Measurements from ENCODE around the gene SYNPR. TPM values are rescaled to one million over a fixed set of nuclear protein-coding genes. Genes with fewer than 3 reads are reported as not detected.
A peak's percentile ranks its signal among the peaks of the same experiment; 100 is the strongest.

The SYNPR gene
- total RNA-seq, 1 experiment from 2014 or later, result 17.6 TPM

DNA sequence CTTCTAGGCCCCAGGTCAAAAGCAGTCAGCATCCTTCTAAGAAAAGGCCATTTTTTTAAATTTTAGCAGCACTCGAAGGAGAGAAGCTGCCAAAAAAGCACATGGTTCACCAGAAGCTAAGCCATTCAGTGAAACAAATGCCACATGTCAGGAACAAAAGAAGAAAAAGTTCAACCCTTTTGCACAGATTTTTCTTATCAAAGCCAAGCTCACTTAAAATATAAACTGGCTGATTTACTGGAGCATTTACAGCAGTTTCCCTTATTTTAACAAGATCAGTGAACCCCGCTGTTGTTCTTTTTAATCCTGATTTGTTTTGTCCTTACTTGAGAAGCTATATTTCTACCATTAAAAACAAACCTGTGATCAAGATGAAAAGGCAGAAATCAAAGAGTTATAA lies 46.5 kb upstream of the SYNPR start:
- intact Hi-C loops (cut with micrococcal nuclease; ENCODE audit: unreplicated experiment), result no loop called here
- no peak overlapping the region for H3K27ac ChIP-seq (ENCODE audit: low read depth, low read length, poor library complexity, severe bottlenecking)
- H3K9me3 ChIP-seq (ENCODE audit: low read depth, low read length, poor library complexity, severe bottlenecking), result no peaks in the 10 kb centered on the region
- H3K27me3 ChIP-seq (replicated peaks; ENCODE audit: insufficient read depth, low read depth, low read length, poor library complexity), result no peaks in the 10 kb centered on the region
- H3K4me1 ChIP-seq (ENCODE audit: insufficient read depth, low read length, poor library complexity, severe bottlenecking), result peaks cover 5% of the 10 kb centered on the region
- ChIA-PET CTCF (no interaction called here), POLR2A (ENCODE audit: low non-redundant PET) (no interaction called here)
- TF ChIP-seq EZH2 (IDR thresholded peaks at IDR 0.05; ENCODE audit: borderline replicate concordance, low read depth, low read length, poor library complexity, severe bottlenecking), result no peak
- TF ChIP-seq CTCF (conservative IDR thresholded peaks at IDR 0.05; ENCODE audit: low read depth, low read length), result no peak
- BruUV-seq (replicated peaks), result no TSS peak
- DNase-seq (ENCODE audit: low spot score), result no peak
- no peak overlapping the region for H3K4me3 ChIP-seq (ENCODE audit: low read depth, low read length, poor library complexity, severe bottlenecking)
- no peaks in the 10 kb centered on the region for H3K36me3 ChIP-seq (ENCODE audit: insufficient read depth, low read length, poor library complexity, severe bottlenecking)

DNA sequence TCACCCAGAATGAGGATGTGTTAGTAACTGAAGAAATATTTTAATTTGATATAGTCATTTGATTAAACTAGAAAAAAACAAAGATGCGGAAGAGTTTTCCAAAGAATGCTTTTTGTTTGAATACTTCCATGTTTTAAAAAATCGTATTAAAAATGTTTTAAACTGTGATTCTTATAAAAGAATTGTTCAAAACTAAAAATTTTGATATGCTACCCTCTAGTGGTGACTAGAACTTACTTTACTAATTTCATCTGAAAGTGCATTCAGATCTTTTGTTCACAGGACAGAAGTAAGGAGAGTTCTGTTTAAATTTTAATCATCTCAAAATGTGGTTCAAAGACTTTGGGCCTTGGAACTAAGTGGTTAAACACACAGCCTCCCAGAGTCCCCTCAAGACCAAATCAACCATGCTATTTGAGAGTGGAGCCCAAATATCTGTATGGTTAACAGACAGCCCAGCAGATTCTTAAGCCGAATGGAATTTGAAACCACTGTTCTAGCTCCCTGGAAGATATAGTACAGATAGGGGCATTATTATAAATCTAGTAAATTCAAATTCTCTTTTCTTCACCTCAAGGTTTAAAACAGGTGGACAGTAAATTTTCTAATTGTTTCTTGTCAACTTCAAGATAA lies 45.2 kb upstream of the SYNPR start:
- H3K4me1 ChIP-seq (ENCODE audit: insufficient read depth, low read length, poor library complexity, severe bottlenecking), result peaks cover 5% of the 10 kb centered on the region
- CTCF ChIA-PET, result no interaction called here
- intact Hi-C loops (cut with micrococcal nuclease; ENCODE audit: unreplicated experiment), result no loop called here
- no peak for DNase-seq (ENCODE audit: low spot score)
- H3K27me3 ChIP-seq (replicated peaks; ENCODE audit: insufficient read depth, low read depth, low read length, poor library complexity), result no peaks in the 10 kb centered on the region
- no peak overlapping the region for H3K4me3 ChIP-seq (ENCODE audit: low read depth, low read length, poor library complexity, severe bottlenecking)
- BruUV-seq (replicated peaks), result no TSS peak
- POLR2A ChIA-PET (ENCODE audit: low non-redundant PET), result no interaction called here
- no peak overlapping the region for H3K27ac ChIP-seq (ENCODE audit: low read depth, low read length, poor library complexity, severe bottlenecking)
- no peaks in the 10 kb centered on the region for H3K9me3 ChIP-seq (ENCODE audit: low read depth, low read length, poor library complexity, severe bottlenecking)
- no peak for TF ChIP-seq EZH2 (IDR thresholded peaks at IDR 0.05; ENCODE audit: borderline replicate concordance, low read depth, low read length, poor library complexity, severe bottlenecking)
- peak; percentile 44; the same call in 1 of the 2 replicates for TF ChIP-seq CTCF (conservative IDR thresholded peaks at IDR 0.05; ENCODE audit: low read depth, low read length)
- no peaks in the 10 kb centered on the region for H3K36me3 ChIP-seq (ENCODE audit: insufficient read depth, low read length, poor library complexity, severe bottlenecking)

GRCh38 chr3:63240381-63240902 lies 37.7 kb upstream of the SYNPR start:
- intact Hi-C loops (cut with micrococcal nuclease; ENCODE audit: unreplicated experiment), result no loop called here
- ChIA-PET CTCF (no interaction called here), POLR2A (ENCODE audit: low non-redundant PET) (no interaction called here)
- DNase-seq (ENCODE audit: low spot score), result no peak
- Histone ChIP-seq H3K27me3 (replicated peaks; ENCODE audit: insufficient read depth, low read depth, low read length, poor library complexity) (no peaks in the 10 kb centered on the region), H3K27ac (ENCODE audit: low read depth, low read length, poor library complexity, severe bottlenecking) (no peak overlapping the region), H3K4me3 (ENCODE audit: low read depth, low read length, poor library complexity, severe bottlenecking) (no peak overlapping the region), H3K9me3 (ENCODE audit: low read depth, low read length, poor library complexity, severe bottlenecking) (no peaks in the 10 kb centered on the region), H3K36me3 (ENCODE audit: insufficient read depth, low read length, poor library complexity, severe bottlenecking) (no peaks in the 10 kb centered on the region), H3K4me1 (ENCODE audit: insufficient read depth, low read length, poor library complexity, severe bottlenecking) (no peaks in the 10 kb centered on the region)
- BruUV-seq (replicated peaks), result no TSS peak
- TF ChIP-seq CTCF (conservative IDR thresholded peaks at IDR 0.05; ENCODE audit: low read depth, low read length) (no peak), EZH2 (IDR thresholded peaks at IDR 0.05; ENCODE audit: borderline replicate concordance, low read depth, low read length, poor library complexity, severe bottlenecking) (no peak)

Data from A673 (cell line).